Hepatocyte (in vitro differentiated cells): ENCODE results near the gene OR5AN1. TPM values are rescaled to one million over a fixed set of nuclear protein-coding genes. Genes with fewer than 3 reads are reported as not detected.
"Not testable (repeated sequence)": the region's sequence is repeated elsewhere in the genome, so short reads cannot be mapped to it uniquely, and the experiment has no call there.

Experiments used
- DNase-seq: peaks from one replicate; pipeline ENCODE4 v3.0.0-alpha.2; 2016; ENCODE audit warnings: low spot score
- H2AFZ ChIP-seq: fragments of 200-600 bp; sonication (generic); 2 replicates; pipeline ENCODE4 v1.6.0; 2016; ENCODE audit warnings: antibody characterized with exemption, mild to moderate bottlenecking
- H3K27ac ChIP-seq: fragments of 200-600 bp; sonication (generic); 2 replicates; pipeline ENCODE4 v1.5.1; 2016; ENCODE audit warnings: mild to moderate bottlenecking
- H3K27me3 ChIP-seq: fragments of 200-600 bp; sonication (generic); 2 replicates; pipeline ENCODE4 v1.6.1; 2016
- H3K36me3 ChIP-seq: fragments of 200-600 bp; sonication (generic); replicated peaks from 2 replicates; pipeline ENCODE4 v1.5.1; 2016; ENCODE audit warnings: low read depth; ENCODE audit not compliant: insufficient read depth
- H3K4me1 ChIP-seq: fragments of 200-600 bp; sonication (generic); 2 replicates; pipeline ENCODE4 v1.5.1; 2016; ENCODE audit warnings: mild to moderate bottlenecking, moderate library complexity; ENCODE audit not compliant: insufficient read depth
- H3K4me2 ChIP-seq: fragments of 200-600 bp; sonication (generic); 2 replicates; pipeline ENCODE4 v1.6.0; 2016
- H3K4me3 ChIP-seq: fragments of 200-600 bp; sonication (generic); 2 replicates; pipeline ENCODE4 v1.5.1; 2016; ENCODE audit warnings: mild to moderate bottlenecking
- H3K79me2 ChIP-seq: fragments of 200-600 bp; sonication (generic); 2 replicates; pipeline ENCODE4 v1.6.0; 2017; ENCODE audit warnings: mild to moderate bottlenecking
- H3K9me2 ChIP-seq: fragments of 200-600 bp; sonication (generic); replicated peaks from 2 replicates; pipeline ENCODE4 v1.6.0; 2017; ENCODE audit warnings: mild to moderate bottlenecking; ENCODE audit not compliant: insufficient read depth
- H3K9me3 ChIP-seq: fragments of 200-600 bp; sonication (generic); 2 replicates; pipeline ENCODE4 v1.5.1; 2016; ENCODE audit warnings: low read depth, mild to moderate bottlenecking
- H4K20me1 ChIP-seq: fragments of 200-600 bp; sonication (generic); 2 replicates; pipeline ENCODE4 v1.6.0; 2016; ENCODE audit warnings: mild to moderate bottlenecking; ENCODE audit not compliant: insufficient read depth, poor library complexity, severe bottlenecking
- EZH2 ChIP-seq: fragments of 200-600 bp; sonication (generic); IDR thresholded peaks from 2 replicates; pipeline ENCODE4 v1.6.1; 2016; ENCODE audit warnings: antibody characterized with exemption, mild to moderate bottlenecking, borderline replicate concordance
- EZH2phosphoT487 ChIP-seq: fragments of 200-600 bp; sonication (generic); IDR thresholded peaks from one replicate; pipeline ENCODE4 v1.6.1; 2018; ENCODE audit warnings: antibody characterized with exemption, mild to moderate bottlenecking, low read depth, moderate library complexity; ENCODE audit not compliant: unreplicated experiment, severe bottlenecking
- WGBS: methylation state at CpG from one replicate; pipeline ENCODE4 v1.1.6; 2016; ENCODE audit warnings: low lambda C conversion rate; ENCODE audit errors: missing lambda C conversion rate; 5-methylcytosine and 5-hydroxymethylcytosine counted together
- polyA plus RNA-seq: library from polyadenylated mRNA; unstranded; fragments of >200 nt; fragmentation: Nextera tagmentation; extraction: Ambion mirVana; gene quantifications from 2 replicates; pipeline ENCODE4 v1.2.1, GENCODE V29; 2016
- total RNA-seq: library from RNA; depleted of rRNA; stranded (reverse); fragments of >200 nt; gene quantifications from 2 replicates; pipeline ENCODE4 v1.2.3, GENCODE V29; 2014
- TF ChIP-seq, protein P1 (sequence below): fragments of 200-600 bp; sonication (generic); IDR thresholded peaks from 2 replicates; pipeline ENCODE4 v1.5.1; 2016; ENCODE audit warnings: antibody characterized with exemption, mild to moderate bottlenecking; ENCODE audit not compliant: poor library complexity

OR5AN1 gene
- total RNA-seq (not detected in 2 replicates), polyA plus RNA-seq (not detected in 2 replicates)

DNA sequence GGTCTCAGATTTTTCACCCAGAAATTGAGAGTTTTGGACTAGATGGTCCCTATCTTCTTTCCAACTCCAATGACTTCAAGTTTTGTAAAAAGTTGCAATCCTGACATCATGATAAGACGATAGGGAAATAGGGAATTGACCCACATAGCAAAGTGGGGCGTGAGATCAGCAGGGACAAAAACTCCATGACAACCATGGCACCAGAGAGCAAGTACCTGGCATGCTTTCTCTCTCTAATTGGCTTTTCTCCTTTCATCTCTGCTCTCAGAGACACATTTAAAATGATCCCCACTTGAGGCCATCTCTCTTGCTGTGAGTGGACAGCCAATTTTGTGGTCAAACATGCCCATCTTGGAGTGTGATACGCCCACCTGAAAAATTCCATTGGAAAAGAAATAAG, at the start of gene OR5AN1:
Gene OR5AN1, plus strand, starts transcription at position 301 of the 400 bp plus-strand sequence. CDS start 5,564 bp downstream, outside the sequence.
- H3K27ac ChIP-seq: no peak within 1 kb of the TSS
- no peak for DNase-seq
- WGBS: 48% methylated on average over 3 of the region's 3 CpGs
- H3K36me3 ChIP-seq: no peaks in the 10 kb centered on the region
- H4K20me1 ChIP-seq: no peaks in the 10 kb centered on the region
- H3K79me2 ChIP-seq: no peaks in the 10 kb centered on the region
- H3K4me1 ChIP-seq: no peaks in the 10 kb centered on the region
- H2AFZ ChIP-seq: no peak within 1 kb of the TSS
- H3K9me2 ChIP-seq: no peaks in the 10 kb centered on the region
- TF ChIP-seq, protein P1, sequence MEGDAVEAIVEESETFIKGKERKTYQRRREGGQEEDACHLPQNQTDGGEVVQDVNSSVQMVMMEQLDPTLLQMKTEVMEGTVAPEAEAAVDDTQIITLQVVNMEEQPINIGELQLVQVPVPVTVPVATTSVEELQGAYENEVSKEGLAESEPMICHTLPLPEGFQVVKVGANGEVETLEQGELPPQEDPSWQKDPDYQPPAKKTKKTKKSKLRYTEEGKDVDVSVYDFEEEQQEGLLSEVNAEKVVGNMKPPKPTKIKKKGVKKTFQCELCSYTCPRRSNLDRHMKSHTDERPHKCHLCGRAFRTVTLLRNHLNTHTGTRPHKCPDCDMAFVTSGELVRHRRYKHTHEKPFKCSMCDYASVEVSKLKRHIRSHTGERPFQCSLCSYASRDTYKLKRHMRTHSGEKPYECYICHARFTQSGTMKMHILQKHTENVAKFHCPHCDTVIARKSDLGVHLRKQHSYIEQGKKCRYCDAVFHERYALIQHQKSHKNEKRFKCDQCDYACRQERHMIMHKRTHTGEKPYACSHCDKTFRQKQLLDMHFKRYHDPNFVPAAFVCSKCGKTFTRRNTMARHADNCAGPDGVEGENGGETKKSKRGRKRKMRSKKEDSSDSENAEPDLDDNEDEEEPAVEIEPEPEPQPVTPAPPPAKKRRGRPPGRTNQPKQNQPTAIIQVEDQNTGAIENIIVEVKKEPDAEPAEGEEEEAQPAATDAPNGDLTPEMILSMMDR: no peak
- TF ChIP-seq EZH2phosphoT487 (no peak), EZH2 (no peak)
- H3K27me3 ChIP-seq: no peaks in the 10 kb centered on the region
- no peak within 1 kb of the TSS for H3K4me3 ChIP-seq
- no peak within 1 kb of the TSS for H3K4me2 ChIP-seq
- H3K9me3 ChIP-seq: no peaks in the 10 kb centered on the region

GRCh38 chr11:59335001-59335400, 23.7 kb upstream of the OR5AN1 start:
- Histone ChIP-seq H3K4me3 (no peak overlapping the region), H3K9me2 (no peaks in the 10 kb centered on the region), H3K79me2 (no peaks in the 10 kb centered on the region), H3K36me3 (no peaks in the 10 kb centered on the region), H3K4me2 (no peak overlapping the region), H2AFZ (no peak overlapping the region), H4K20me1 (no peaks in the 10 kb centered on the region), H3K27ac (no peak overlapping the region), H3K9me3 (no peaks in the 10 kb centered on the region), H3K4me1 (no peaks in the 10 kb centered on the region), H3K27me3 (no peaks in the 10 kb centered on the region)
- DNase-seq: no peak
- no peak for TF ChIP-seq EZH2phosphoT487

DNA sequence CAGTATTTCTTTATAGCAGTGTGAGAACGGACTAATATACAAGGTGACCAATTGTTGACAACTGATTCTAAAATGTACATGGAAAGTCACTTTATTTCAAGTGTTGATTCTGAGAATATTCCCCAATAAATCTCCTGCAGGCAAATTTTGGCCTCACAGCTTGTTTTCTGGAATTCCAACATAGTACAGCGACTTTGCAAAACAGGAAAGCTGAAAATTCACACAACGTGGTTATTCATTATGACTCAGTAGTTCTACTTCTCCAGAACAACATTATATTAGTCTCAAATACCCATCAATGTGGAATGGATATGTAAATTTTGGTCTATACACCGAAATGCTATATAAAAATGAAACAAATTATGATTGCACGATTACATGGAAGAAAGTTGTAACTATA, 22.5 kb upstream of the OR5AN1 start:
- Histone ChIP-seq H3K27ac (no peak overlapping the region), H3K4me3 (no peak overlapping the region), H3K9me3 (no peaks in the 10 kb centered on the region), H3K9me2 (no peaks in the 10 kb centered on the region), H2AFZ (no peak overlapping the region), H3K4me2 (no peak overlapping the region), H3K36me3 (no peaks in the 10 kb centered on the region), H3K4me1 (no peaks in the 10 kb centered on the region), H3K27me3 (no peaks in the 10 kb centered on the region), H3K79me2 (no peaks in the 10 kb centered on the region), H4K20me1 (no peaks in the 10 kb centered on the region)
- no peak for DNase-seq
- no peak for TF ChIP-seq EZH2phosphoT487
- WGBS: 52% methylated on average over 5 of the region's 5 CpGs

DNA sequence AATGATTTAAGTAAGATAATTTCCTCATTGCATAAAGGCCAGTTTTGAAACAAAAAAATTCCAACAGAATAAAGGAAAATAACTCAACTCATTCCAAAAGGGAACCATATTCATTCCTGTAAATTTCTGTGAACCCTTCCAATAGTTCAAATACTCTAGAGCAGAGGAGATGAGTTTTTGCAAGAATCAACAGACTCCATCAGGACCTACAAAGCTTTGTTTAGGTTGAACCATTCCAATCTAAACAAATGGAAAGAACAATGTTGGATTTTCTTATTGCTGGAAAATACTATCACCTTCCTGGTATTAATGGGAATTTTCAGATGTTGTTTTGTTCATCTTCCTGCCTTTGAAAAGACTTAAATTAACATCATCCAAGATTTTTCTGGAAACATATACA, 21.8 kb upstream of the OR5AN1 start:
- no peaks in the 10 kb centered on the region for H3K9me3 ChIP-seq
- no peaks in the 10 kb centered on the region for H3K4me1 ChIP-seq
- H3K9me2 ChIP-seq: no peaks in the 10 kb centered on the region
- no peak overlapping the region for H2AFZ ChIP-seq
- no peaks in the 10 kb centered on the region for H4K20me1 ChIP-seq
- no peak overlapping the region for H3K4me2 ChIP-seq
- H3K4me3 ChIP-seq: no peak overlapping the region
- DNase-seq: no peak
- no peak overlapping the region for H3K27ac ChIP-seq
- no peaks in the 10 kb centered on the region for H3K79me2 ChIP-seq
- no peaks in the 10 kb centered on the region for H3K27me3 ChIP-seq
- TF ChIP-seq, protein P1: no peak
- no peak for TF ChIP-seq EZH2phosphoT487
- no peak for TF ChIP-seq EZH2
- no peaks in the 10 kb centered on the region for H3K36me3 ChIP-seq

DNA sequence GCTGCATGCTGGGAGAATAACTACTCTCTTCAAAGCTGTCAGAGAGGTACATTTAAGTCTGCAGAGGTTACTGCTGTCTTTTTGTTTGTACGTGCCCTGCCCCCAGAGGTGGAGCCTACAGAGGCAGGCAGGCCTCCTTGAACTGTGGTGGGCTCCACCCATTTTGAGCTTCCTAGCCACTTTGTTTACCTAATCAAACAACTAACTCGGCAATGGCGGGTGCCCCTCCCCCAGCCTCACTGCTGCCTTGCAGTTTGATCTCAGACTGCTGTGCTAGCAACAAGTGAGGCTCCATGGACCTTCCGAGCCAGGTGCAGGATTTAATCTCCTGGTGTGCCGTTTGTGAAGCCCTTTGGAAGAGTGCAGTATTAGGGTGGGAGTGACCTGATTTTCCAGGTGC, 9.0 kb upstream of the OR5AN1 start:
- not testable (repeated sequence) for H3K4me1 ChIP-seq, H3K9me3 ChIP-seq, H4K20me1 ChIP-seq, H3K27me3 ChIP-seq, H3K4me2 ChIP-seq, DNase-seq, H3K9me2 ChIP-seq, H3K36me3 ChIP-seq, H3K4me3 ChIP-seq, H2AFZ ChIP-seq, H3K79me2 ChIP-seq, H3K27ac ChIP-seq
- WGBS: 76% methylated on average over 5 of the region's 5 CpGs
